HUDEP-2 (cell line): ENCODE measurements around the gene HEPN1.
"Not testable (repeated sequence)": the region's sequence is repeated elsewhere in the genome, so short reads cannot be mapped to it uniquely, and the experiment has no call there.

Experiments
- DNase-seq, 76 experiments: peaks; one replicate each; lab custom pipeline; 2025; ENCODE audit not compliant: unreplicated experiment in 76 of 76; lab: John Stamatoyannopoulos, UW

HEPN1 gene

GRCh38 chr11:124938970-124939369 is 19.9 kb downstream of the HEPN1 start:
- DNase-seq = no peak

- no peak for DNase-seq
Observed at GRCh38 chr11:124941703-124942102, 22.7 kb downstream of the HEPN1 start.

GRCh38 chr11:124942466-124943253 is 23.6 kb downstream of the HEPN1 start:
- no peak for DNase-seq

DNA sequence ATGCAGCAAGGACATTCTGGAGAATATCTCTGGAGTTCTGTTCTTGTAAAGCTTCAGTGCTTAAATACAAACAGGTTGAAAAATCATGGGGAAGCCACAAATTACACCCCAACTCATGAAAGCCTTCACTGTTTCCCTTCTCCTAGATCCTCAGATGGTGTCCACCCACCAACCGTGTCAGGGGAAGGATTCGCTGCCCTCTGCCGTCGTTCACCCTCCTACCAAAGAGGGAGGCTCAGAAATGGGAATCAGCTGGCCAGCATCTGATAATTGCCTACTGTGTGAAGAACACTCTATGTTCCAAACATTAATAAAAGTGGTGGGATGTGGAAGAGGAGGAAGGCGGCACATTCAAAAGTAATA is 24.2 kb downstream of the HEPN1 start:
- DNase-seq = no peak

DNA sequence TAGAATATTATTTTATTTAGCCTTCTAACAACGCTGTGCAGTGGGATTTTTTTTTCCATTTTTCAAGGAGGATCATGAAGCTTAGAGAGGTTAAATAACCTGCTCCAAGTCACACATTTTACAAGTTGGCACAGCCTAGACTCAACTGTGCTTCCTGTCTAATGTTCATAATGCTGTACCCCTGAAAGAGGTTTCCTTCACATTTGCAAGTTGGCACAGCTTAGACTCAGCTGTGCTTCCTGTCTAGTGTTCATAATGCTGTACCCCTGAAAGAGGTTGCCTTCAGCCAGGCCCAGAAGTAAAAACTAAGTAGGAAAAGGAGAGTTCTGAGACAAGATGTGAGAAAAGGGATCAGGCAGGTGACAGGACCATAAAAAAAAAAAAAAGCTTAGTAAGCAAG is 24.7 kb downstream of the HEPN1 start:
- DNase-seq = no peak

DNA sequence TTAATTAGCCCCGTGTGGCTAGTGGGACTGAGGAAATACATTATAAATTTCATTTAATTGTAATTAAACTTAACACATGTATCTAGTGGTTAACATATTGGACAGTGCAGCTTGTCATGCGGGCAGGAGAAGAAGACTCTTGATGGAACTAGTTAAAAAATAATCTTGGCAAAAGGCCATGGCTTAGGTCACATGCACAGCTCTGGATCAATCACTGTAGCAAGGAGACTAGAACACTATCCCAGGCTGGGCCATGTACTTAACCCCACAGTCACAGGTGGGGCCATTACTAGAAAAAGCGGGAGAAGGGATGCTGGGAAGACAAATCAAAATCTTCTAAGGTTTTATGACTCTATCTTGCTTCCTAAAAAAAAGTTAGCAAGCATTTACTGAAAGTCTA is 25.5 kb downstream of the HEPN1 start:
- no peak for DNase-seq

GRCh38 chr11:124945826-124946225 is 26.8 kb downstream of the HEPN1 start:
- no peak for DNase-seq

- DNase-seq = no peak
Observed at GRCh38 chr11:124946735-124947141, 27.7 kb downstream of the HEPN1 start.

DNA sequence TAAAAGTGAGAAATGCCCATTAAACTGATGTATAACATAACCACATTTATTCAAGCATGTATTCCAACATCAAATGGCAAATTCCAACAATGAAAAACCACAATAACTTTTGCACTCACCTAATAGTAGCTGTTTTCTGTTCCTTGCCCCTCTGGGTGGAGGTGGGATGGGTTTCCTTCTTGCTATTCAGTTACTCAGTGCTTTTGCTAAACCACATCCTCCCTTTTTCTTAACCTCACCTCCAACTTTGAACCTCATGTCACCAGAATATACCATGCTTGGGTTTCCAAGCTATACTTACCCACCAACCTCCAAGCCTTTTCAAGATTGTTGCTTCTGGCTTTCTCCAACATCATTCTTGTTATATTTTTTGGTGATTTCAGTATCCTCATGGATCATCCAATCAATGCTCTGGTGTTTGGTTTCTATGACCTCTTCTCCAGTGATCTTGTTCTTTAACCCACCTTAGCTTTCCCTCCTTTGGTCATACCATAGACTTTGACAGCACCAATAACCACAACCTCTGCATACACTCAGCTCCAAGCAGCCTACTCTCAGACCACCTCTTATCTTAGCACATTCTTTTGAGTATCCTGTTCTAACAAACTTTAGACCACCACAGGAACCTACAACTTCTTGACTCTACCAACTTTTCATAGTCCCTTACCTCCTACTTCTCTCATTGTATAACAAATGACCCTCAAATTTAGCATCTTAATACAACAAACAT is 31.7 kb downstream of the HEPN1 start:
- no peak for DNase-seq

GRCh38 chr11:124951341-124951740 is 32.3 kb downstream of the HEPN1 start:
- DNase-seq = no peak

DNA sequence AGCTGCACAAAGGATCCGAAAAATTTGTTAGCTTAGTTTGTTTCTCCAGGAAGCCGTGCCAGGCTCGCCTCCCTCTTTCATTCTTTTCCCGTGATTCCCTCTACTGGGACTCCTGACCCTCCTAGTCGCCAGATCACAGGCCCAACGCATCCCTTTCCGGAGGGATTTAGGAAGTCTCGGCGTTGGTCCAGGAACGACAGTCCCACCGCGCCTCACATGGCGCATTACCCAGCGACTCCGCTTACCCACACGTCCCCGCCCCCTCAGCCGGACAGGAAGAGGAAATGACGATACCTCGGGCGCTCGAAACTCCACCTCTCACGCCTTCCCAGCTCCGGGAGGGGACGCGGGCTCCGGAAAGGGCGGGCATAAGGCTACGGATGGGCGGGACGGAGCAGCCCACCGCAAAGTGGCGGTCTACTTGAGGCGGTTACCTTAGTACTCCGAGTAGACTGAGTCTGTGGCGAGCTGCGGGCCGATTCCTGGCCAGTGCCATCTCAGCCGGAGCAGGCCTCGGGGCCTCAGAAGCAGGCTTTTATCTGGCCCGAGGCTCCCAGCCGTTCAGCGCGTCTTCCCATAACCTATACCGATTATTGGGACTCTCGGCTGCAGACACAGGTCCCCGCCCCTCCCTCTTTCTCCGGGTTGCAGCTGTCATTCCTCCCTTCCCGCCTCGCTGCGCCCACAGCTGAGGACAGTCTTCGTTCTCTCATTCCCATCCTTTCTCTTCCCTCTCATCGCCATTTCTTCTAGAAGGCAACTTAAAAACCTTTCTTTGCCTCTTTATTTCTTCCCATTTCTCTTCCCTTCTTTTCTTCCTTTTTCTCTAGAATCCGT is 34.9 kb downstream of the HEPN1 start, which contains the start of gene CCDC15:
Gene CCDC15, plus strand, starts transcription at position 450 of the 837 bp plus-strand sequence. CDS start 531 bp downstream, outside the sequence.
- DNase-seq = peak; percentile 12 to 98 (median 94)

DNA sequence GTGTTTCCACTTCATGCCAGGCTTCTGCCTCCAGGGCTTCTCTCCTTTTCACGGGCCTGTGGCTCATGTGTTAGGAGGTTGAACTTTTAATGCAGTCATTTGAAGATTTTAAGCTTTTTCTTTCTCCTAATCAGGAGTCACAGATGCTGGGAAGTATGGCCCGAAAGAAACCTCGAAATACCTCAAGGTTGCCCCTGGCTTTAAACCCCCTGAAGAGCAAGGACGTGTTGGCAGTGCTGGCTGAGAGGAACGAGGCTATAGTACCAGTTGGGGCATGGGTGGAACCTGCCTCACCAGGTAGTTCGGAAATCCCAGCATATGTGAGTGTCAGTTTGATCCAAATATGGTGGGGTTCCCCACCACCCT is 35.5 kb downstream of the HEPN1 start:
- DNase-seq = peak in 9 of 76 experiments; percentile 2 to 49 (median 21)

GRCh38 chr11:124955035-124955434 is 36.0 kb downstream of the HEPN1 start:
- DNase-seq = peak in 7 of 76 experiments; percentile 6 to 45 (median 21)

DNA sequence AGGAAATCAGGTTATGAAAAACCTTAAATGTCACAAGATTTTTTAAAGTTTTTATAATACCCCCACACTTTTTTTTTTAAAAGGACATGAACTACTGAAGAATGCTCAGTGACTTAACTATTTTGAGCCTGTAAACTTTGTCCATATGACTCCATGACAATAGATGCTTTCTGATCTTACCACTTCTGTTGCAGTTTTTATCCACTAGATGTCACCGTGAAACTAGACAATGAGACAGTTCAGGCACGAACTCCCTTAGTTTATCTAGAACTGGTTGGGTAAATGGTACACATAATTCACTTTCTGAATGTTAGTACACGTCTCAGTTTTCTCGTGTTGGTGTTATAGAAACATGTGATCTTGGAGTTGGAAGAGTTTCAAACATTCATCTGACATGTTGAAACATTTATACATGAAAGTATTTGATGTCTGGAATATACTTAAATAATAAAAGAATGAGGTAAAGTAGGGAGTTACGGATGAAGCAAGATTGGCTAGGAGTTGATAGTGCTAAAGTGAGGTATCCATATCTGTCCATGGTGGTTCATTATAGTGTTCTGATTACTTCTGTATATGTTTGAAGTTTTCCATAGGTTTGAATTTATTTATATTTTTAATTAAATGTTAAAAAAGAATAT is 43.0 kb downstream of the HEPN1 start:
- DNase-seq = peak in 33 of 76 experiments; percentile 5 to 71 (median 41)

GRCh38 chr11:124968197-124968596 is 49.1 kb downstream of the HEPN1 start:
- DNase-seq = not testable (repeated sequence)
